ENCODE measurements around the gene OTUB1. TPM values are rescaled to one million over a fixed set of nuclear protein-coding genes. Genes with fewer than 3 reads are reported as not detected.

The OTUB1 gene
- total RNA-seq, 1 donor from 2014 or later: 29.2 TPM

- peak; percentile 100 for DNase-seq
Measured at GRCh38 chr11:63974259-63975143, 11.7 kb upstream of the OTUB1 start, which contains the start of gene COX8A. Gene COX8A (plus strand): TSS chr11:63974620. CDS start chr11:63974681, 61 bp downstream.

- DNase-seq: no peak
Measured at GRCh38 chr11:63978551-63979239, 7.5 kb upstream of the OTUB1 start.

GRCh38 chr11:63979426-63979825 lies 6.8 kb upstream of the OTUB1 start:
- DNase-seq: no peak

GRCh38 chr11:63985812-63986155 lies 454 bp upstream of the OTUB1 start:
- DNase-seq: no peak

- DNase-seq: no peak
Measured at GRCh38 chr11:63986932-63987513, 785 bp downstream of the OTUB1 start.

GRCh38 chr11:63991558-63991957 lies 5.3 kb downstream of the OTUB1 start:
- DNase-seq: no peak

GRCh38 chr11:63993100-63993499 lies 6.9 kb downstream of the OTUB1 start:
- DNase-seq: no peak

GRCh38 chr11:63993993-63994392 lies 7.8 kb downstream of the OTUB1 start:
- no peak for DNase-seq

GRCh38 chr11:63996512-63996911 lies 10.3 kb downstream of the OTUB1 start:
- no peak for DNase-seq

GRCh38 chr11:63997104-63997700 lies 11.0 kb downstream of the OTUB1 start:
- no peak for DNase-seq

- no peak for DNase-seq
Measured at GRCh38 chr11:63997801-63998337, 11.6 kb downstream of the OTUB1 start.

GRCh38 chr11:63998558-63999348 lies 12.5 kb downstream of the OTUB1 start:
- no peak for DNase-seq

- peak; percentile 28 for DNase-seq
Measured at GRCh38 chr11:63999349-64000025, 13.2 kb downstream of the OTUB1 start.

- DNase-seq: peak; percentile 55
Measured at GRCh38 chr11:64000026-64000739, 13.9 kb downstream of the OTUB1 start.

- no peak for DNase-seq
Measured at GRCh38 chr11:64000740-64001483, 14.7 kb downstream of the OTUB1 start.

GRCh38 chr11:64001484-64002420 lies 15.5 kb downstream of the OTUB1 start:
- peak; percentile 58 for DNase-seq

GRCh38 chr11:64003807-64004589 lies 17.8 kb downstream of the OTUB1 start:
- no peak for DNase-seq

- DNase-seq: no peak
Measured at GRCh38 chr11:64004590-64004984, 18.3 kb downstream of the OTUB1 start.
